ENCODE results near the gene GMEB2.

GMEB2 gene

DNA sequence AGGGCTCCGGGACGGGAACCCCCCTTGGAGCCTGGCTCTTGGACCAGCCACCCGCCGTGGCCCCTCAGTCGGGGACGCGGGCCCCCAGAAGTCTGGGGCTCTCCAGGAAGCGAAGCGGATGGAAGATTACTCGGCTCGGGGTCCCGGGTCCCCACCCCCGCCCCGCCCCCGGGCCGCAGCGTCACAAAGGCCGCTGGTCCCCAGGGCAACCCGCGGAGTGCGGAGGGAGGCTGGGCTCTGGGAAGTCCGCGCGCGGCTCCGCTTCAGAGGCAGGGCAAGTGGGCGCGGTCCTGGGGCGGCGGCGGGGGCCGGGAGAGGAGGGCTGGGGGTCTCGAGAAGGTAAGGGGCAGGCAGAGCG, 73.0 kb downstream of the GMEB2 start, which contains the start of gene FNDC11:
Gene FNDC11, plus strand, starts transcription at position 227 of the 358 bp plus-strand sequence. CDS start 1,505 bp downstream, outside the sequence.
- no peaks in the 10 kb centered on the region for H3K36me3 ChIP-seq (ENCODE audit: control insufficient read depth, insufficient read depth, low read length)
- peak within 1 kb of the TSS; percentile 49 for H3K27ac ChIP-seq (ENCODE audit: low read depth, low read length, severe bottlenecking)
- no peaks in the 10 kb centered on the region for H3K9me3 ChIP-seq (ENCODE audit: control insufficient read depth, low read length)
- peak within 1 kb of the TSS; percentile 53 for H3K4me3 ChIP-seq (ENCODE audit: extremely low read depth, insufficient read depth, low read length, poor library complexity, severe bottlenecking)
- H3K4me1 ChIP-seq (ENCODE audit: control insufficient read depth, insufficient read depth, low read length, poor library complexity, severe bottlenecking), result peaks cover 9% of the 10 kb centered on the region
- 2% methylated on average over 9 to 21 of the region's 34 CpGs for WGBS, 2 experiments (ENCODE audit: insufficient coverage in 2 of 2)

DNA sequence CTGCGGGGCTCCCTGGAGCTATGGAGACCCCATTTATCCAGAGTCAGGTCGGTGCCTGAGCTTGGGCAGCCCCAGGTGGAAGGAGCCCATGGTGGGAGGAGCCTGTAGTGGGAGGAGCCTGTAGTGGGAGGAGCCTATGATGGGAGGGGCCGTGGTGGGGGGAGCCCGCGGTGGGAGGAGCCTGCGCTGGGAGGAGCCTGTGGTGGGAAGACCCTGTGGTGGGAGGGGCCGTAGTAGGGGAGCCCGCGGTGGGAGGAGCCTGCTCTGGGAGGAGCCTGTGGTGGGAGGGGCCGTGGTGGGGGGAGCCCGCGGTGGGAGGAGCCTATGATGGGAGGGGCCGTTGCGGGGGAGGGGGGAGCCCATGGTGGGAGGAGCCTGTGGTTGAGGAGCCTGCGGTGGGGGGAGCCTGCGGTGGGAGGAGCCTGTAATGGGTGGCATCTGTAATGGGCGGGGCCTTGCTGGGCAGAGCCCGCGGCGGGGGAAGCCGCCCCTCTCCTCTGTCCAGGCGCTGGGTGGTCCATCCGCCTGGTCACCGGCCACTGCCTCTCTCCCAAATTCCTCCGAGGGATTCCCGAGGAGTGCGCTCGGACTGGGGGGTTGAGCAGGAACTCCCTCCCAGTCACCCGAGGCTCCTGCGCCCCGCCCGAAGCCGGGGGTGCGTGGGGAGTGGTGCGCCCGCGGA, 73.5 kb downstream of the GMEB2 start:
- Histone ChIP-seq H3K9me3 (ENCODE audit: control insufficient read depth, low read length) (no peaks in the 10 kb centered on the region), H3K27ac (ENCODE audit: low read depth, low read length, severe bottlenecking) (peak overlapping the region; percentile 49)
- 0 to 5% methylated on average over 12 to 22 of the region's 37 CpGs for WGBS, 2 experiments (ENCODE audit: insufficient coverage in 2 of 2)

DNA sequence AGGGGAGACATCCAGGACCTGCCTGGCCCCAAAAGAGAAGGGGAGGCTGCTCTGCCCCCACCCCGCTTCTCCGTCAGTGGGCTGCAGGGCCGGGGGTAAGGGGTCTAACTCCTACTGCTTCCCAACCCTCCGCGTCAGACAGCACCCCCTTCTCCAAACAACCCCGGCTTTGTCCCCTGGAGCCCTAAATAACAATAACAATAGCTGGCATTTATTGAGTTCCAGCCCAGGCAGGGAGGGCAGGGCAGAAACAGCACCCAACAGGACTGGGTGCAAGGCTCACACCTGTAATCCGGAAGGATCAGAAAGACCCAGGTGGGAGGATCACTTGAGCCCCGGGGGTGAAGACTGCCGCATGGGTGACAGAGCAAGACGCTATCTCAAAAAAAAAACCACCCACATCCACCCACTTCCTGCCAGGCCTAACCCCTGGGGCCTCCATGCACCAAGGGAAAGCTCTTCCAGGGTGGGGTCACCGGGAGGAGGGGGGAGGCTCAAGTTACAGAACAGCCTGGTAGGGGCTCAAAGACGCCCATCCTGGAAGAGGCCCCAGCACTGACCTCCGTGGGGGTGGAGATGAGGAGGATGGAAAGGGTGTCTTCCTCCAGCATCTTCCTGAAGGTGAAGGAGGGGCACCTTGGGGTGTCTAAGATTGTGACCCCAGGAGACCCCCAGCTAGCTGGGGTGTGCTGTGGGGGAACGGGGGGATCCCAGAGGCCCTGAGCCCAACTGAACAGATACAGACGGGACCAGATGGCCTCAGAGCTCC, 74.2 kb downstream of the GMEB2 start:
- Histone ChIP-seq H3K4me1 (ENCODE audit: control insufficient read depth, insufficient read depth, low read length, poor library complexity, severe bottlenecking) (peaks cover 9% of the 10 kb centered on the region), H3K36me3 (ENCODE audit: control insufficient read depth, insufficient read depth, low read length) (no peaks in the 10 kb centered on the region), H3K9me3 (ENCODE audit: control insufficient read depth, low read length) (no peaks in the 10 kb centered on the region), H3K4me3 (ENCODE audit: extremely low read depth, insufficient read depth, low read length, poor library complexity, severe bottlenecking) (no peak overlapping the region), H3K27ac (ENCODE audit: low read depth, low read length, severe bottlenecking) (no peak overlapping the region)
- 50 to 64% methylated on average over 4 to 7 of the region's 15 CpGs for WGBS, 2 experiments (ENCODE audit: insufficient coverage in 2 of 2)

More for the DNA sequence above, 73.5 kb downstream of the GMEB2 start:
- Histone ChIP-seq H3K4me1 (ENCODE audit: control insufficient read depth, insufficient read depth, low read length, poor library complexity, severe bottlenecking) (peaks cover 9% of the 10 kb centered on the region), H3K36me3 (ENCODE audit: control insufficient read depth, insufficient read depth, low read length) (no peaks in the 10 kb centered on the region), H3K4me3 (ENCODE audit: extremely low read depth, insufficient read depth, low read length, poor library complexity, severe bottlenecking) (peak overlapping the region; percentile 53)

DNA sequence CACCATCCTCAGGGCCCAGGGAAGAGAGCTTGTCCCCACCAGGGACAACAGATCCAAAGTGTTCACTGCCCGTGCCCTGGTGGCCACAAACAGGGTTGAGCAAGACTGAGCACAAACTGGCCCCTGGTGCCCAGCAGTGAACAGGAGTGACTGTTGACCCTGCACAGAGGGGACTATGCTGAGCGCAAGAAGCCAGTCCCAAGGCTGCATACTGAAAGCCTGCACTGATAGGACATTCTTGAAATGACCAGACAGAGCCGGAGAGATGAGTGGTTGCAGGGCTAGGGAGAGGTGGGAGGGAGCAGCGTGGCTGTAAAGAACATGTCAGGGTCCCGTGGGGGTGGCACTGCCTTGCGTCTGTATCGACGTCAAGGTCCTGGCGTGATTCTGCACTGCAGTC, 75.8 kb downstream of the GMEB2 start:
- Histone ChIP-seq H3K4me1 (ENCODE audit: control insufficient read depth, insufficient read depth, low read length, poor library complexity, severe bottlenecking) (peaks cover 9% of the 10 kb centered on the region), H3K4me3 (ENCODE audit: extremely low read depth, insufficient read depth, low read length, poor library complexity, severe bottlenecking) (no peak overlapping the region), H3K9me3 (ENCODE audit: control insufficient read depth, low read length) (no peaks in the 10 kb centered on the region), H3K36me3 (ENCODE audit: control insufficient read depth, insufficient read depth, low read length) (no peaks in the 10 kb centered on the region), H3K27ac (ENCODE audit: low read depth, low read length, severe bottlenecking) (no peak overlapping the region)
- 65 to 77% methylated on average over 8 of the region's 9 CpGs for WGBS, 2 experiments (ENCODE audit: insufficient coverage in 2 of 2)

DNA sequence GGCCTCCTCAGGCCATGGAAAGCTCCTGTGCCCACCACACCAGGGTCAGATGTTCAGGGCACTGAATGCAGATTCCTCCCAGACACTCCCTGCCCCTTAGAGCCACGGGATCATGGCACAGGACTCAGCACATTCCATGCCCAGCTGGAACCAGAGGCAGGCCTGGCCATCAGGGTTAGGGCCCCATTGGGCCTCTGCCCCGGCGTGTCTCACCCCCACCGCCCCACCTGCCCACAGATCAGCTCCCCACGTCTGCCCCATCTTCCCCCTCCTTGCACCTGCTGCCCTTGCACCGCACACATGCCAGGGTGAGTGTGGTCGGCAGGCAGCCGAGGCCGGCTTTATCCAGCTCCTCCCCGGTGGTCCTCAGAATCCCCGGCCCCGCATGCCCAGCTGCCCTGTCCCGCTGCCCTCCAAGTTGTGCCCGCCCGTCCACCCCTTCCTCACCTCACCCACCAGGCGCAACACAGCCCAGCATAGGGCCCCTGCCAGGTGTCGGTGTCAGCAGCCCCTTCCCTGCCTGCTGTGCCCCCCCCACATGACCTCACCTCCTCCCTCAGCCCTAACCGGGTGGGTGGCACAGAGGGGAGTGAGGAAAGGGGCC, 77.1 kb downstream of the GMEB2 start:
- H3K27ac ChIP-seq (ENCODE audit: low read depth, low read length, severe bottlenecking), result no peak overlapping the region
- H3K4me3 ChIP-seq (ENCODE audit: extremely low read depth, insufficient read depth, low read length, poor library complexity, severe bottlenecking), result no peak overlapping the region
- H3K4me1 ChIP-seq (ENCODE audit: control insufficient read depth, insufficient read depth, low read length, poor library complexity, severe bottlenecking), result peaks cover 16% of the 10 kb centered on the region
- WGBS, 2 experiments (ENCODE audit: insufficient coverage in 2 of 2), result 83 to 95% methylated on average over 10 to 14 of the region's 18 CpGs
- no peaks in the 10 kb centered on the region for H3K36me3 ChIP-seq (ENCODE audit: control insufficient read depth, insufficient read depth, low read length)
- H3K9me3 ChIP-seq (ENCODE audit: control insufficient read depth, low read length), result no peaks in the 10 kb centered on the region

DNA sequence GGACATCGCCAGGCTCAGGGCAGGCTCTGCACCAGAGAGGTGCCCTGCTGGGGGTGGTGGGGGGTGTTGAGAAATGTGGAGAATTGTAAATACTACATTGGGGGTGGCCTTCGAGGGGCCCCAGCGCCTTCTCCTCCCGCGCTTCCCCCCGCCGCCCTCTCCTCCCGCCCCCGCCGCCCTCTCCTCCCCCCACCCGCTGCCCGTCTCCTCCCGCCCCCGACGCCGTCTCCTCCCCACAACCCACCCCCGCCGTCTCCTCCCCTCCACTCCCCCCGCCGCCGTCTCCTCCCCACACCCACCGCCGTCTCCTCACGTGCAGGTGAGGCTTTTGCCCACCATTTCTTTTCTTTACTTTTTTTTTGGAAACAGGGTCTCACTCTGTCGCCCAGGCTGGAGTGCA, 77.9 kb downstream of the GMEB2 start:
- Histone ChIP-seq H3K36me3 (ENCODE audit: control insufficient read depth, insufficient read depth, low read length) (no peaks in the 10 kb centered on the region), H3K27ac (ENCODE audit: low read depth, low read length, severe bottlenecking) (no peak overlapping the region), H3K4me3 (ENCODE audit: extremely low read depth, insufficient read depth, low read length, poor library complexity, severe bottlenecking) (no peak overlapping the region), H3K4me1 (ENCODE audit: control insufficient read depth, insufficient read depth, low read length, poor library complexity, severe bottlenecking) (peaks cover 11% of the 10 kb centered on the region), H3K9me3 (ENCODE audit: control insufficient read depth, low read length) (no peaks in the 10 kb centered on the region)
- 75% methylated on average over 1 of the region's 25 CpGs; no CpG with 5 or more reads in 1 of the 2 experiments for WGBS, 2 experiments (ENCODE audit: insufficient coverage in 2 of 2)

DNA sequence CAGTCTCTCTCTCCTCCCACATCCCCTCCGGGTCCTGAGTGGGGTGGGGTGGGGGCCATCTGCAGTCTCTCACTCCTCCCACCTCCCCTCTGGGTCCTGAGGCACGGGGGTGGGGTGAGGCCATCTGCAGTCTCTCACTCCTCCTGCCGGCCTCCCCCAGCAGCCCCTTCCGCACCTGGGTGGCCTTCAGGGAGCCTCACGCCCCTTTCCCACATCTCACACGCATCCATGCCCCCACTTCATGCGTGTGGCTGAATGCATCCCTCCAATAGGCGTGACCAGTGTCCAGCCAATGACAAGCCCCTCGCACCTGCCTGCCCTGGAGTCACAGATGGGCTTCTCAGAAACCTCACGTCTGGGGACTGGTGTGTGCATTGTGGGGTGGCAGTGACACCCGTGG, 78.4 kb downstream of the GMEB2 start:
- H3K4me3 ChIP-seq (ENCODE audit: extremely low read depth, insufficient read depth, low read length, poor library complexity, severe bottlenecking), result no peak overlapping the region
- H3K27ac ChIP-seq (ENCODE audit: low read depth, low read length, severe bottlenecking), result no peak overlapping the region
- no peaks in the 10 kb centered on the region for H3K36me3 ChIP-seq (ENCODE audit: control insufficient read depth, insufficient read depth, low read length)
- WGBS, 2 experiments (ENCODE audit: insufficient coverage in 2 of 2), result 78 to 82% methylated on average over 8 to 9 of the region's 11 CpGs
- H3K4me1 ChIP-seq (ENCODE audit: control insufficient read depth, insufficient read depth, low read length, poor library complexity, severe bottlenecking), result peaks cover 11% of the 10 kb centered on the region
- no peaks in the 10 kb centered on the region for H3K9me3 ChIP-seq (ENCODE audit: control insufficient read depth, low read length)

DNA sequence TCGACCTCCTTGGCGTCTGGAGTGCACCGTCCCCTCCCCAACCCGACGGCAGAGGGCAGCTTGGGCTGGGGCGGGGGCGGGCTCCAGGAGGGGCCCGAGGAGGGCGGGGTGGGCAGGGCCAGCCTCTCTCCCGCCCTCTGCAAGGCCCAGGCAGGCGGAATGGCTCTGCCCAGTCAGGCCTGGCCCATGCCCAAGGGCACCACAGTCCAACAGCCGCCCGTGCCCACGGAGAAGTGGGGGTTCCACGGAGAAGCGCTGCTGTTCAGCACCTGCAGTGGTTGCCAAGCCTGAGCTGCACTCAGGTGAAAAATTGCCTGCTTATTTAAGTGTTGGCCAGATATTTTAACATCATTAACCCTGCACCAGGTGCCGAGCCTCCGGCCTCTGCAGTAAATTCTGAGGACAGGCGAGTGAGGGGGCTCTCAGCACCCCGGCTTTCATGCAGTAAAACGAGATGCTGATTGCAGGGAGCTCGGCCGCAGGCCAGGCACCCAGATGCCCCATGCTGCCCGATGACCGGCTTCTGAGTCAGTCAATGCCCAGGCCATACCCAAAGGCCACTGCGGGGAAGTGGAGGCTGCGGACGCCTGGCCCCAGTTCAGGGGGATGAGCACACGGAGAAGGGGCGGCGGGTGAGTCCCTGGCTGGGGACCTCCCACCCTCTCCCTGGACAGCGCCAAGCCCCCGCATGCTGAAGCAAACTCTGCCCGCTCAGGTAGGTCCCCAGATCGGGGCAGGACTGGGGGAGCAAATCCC, 79.0 kb downstream of the GMEB2 start, which contains the start of gene SRMS:
Gene SRMS, minus strand, starts transcription at position 25 of the 756 bp plus-strand sequence. CDS start 286 bp downstream, outside the sequence.
- Histone ChIP-seq H3K4me3 (ENCODE audit: extremely low read depth, insufficient read depth, low read length, poor library complexity, severe bottlenecking) (no peak within 1 kb of the TSS), H3K27ac (ENCODE audit: low read depth, low read length, severe bottlenecking) (no peak within 1 kb of the TSS), H3K9me3 (ENCODE audit: control insufficient read depth, low read length) (no peaks in the 10 kb centered on the region), H3K36me3 (ENCODE audit: control insufficient read depth, insufficient read depth, low read length) (no peaks in the 10 kb centered on the region), H3K4me1 (ENCODE audit: control insufficient read depth, insufficient read depth, low read length, poor library complexity, severe bottlenecking) (peaks cover 8% of the 10 kb centered on the region)
- 64 to 66% methylated on average over 25 to 31 of the region's 35 CpGs for WGBS, 2 experiments (ENCODE audit: insufficient coverage in 2 of 2)

DNA sequence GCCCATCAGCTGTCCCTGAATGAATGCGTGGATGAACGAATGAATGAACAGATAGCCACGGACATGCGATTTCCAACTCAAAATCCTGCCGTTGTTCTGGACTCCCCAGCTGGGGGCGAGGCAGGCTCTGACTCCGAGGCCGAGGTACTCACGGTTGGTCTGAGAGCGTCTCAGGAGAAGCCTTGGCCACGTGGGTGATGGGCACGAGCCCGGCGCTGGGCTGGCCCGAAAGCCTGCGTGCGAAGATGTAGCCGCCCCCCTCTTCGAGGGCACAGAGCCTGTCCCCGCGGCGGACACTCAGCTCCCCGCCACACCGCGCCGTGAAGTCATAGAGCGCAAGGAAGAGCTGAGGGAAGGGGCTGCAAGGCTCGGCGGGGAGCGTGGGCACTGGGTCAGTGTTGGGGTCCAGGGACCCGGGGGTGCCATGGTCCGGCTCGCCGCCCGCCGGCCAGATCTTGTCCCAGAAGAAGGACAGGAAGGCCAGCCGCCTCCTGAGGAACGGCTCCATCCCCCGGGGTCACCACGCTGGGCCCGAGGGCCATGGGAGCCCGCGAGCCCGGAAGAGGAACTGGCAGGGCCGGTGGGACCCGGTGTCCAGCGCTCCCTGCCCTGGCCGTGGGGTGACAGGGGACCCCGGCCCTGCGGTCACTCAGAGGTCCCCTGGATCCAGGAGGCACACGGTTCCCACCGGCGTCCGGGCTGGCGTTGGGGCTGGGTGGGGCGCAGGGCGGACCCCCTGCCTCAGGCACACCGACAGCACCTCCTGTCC, 79.8 kb downstream of the GMEB2 start:
- Histone ChIP-seq H3K4me3 (ENCODE audit: extremely low read depth, insufficient read depth, low read length, poor library complexity, severe bottlenecking) (no peak overlapping the region), H3K36me3 (ENCODE audit: control insufficient read depth, insufficient read depth, low read length) (no peaks in the 10 kb centered on the region), H3K9me3 (ENCODE audit: control insufficient read depth, low read length) (no peaks in the 10 kb centered on the region), H3K4me1 (ENCODE audit: control insufficient read depth, insufficient read depth, low read length, poor library complexity, severe bottlenecking) (peaks cover 6% of the 10 kb centered on the region), H3K27ac (ENCODE audit: low read depth, low read length, severe bottlenecking) (no peak overlapping the region)
- WGBS, 2 experiments (ENCODE audit: insufficient coverage in 2 of 2), result 81% methylated on average over 49 to 58 of the region's 58 CpGs

Data from mesodermal cell (in vitro differentiated cells).